ENCODE results near the gene MUC5B. TPM values are rescaled to one million over a fixed set of nuclear protein-coding genes. Genes with fewer than 3 reads are reported as not detected.

The MUC5B gene
- total RNA-seq, 1 experiment from 2014 or later, result 1.6 TPM

DNA sequence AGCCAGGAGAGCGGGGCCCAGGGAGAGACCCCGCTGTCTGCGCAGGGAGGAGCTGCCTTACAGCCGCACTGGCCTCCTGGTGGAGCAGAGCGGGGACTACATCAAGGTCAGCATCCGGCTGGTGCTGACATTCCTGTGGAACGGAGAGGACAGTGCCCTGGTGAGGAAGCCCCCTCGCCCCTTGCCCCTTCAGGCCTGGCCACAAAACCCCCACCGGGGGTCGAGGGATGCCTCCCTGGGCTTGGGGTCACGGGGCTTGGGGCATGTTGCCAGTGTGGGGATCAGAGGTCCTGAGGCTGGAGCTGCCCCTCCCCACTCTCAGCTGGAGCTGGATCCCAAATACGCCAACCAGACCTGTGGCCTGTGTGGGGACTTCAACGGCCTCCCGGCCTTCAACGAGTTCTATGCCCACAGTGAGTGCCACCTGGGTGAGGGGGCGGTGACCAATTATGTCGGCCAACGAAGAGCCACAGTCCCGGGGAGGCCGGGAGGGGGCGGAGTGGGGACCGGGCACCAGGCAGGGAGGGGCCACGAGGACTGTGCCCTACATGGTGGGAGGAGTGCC, 4.2 kb downstream of the MUC5B start (continued):
- TF ChIP-seq EMX1 (CRISPR knock-in tag; IDR thresholded peaks at IDR 0.05) (no peak), GTF2I (CRISPR knock-in tag; conservative IDR thresholded peaks at IDR 0.05) (no peak), JUN (CRISPR knock-in tag; IDR thresholded peaks at IDR 0.05) (no peak), NR1H2 (CRISPR knock-in tag; IDR thresholded peaks at IDR 0.05) (no peak), ZBTB21 (CRISPR knock-in tag; IDR thresholded peaks at IDR 0.05; ENCODE audit: borderline replicate concordance) (no peak), SMAD4 (CRISPR knock-in tag; IDR thresholded peaks at IDR 0.05) (no peak)
- TF ChIP-seq, protein P1, sequence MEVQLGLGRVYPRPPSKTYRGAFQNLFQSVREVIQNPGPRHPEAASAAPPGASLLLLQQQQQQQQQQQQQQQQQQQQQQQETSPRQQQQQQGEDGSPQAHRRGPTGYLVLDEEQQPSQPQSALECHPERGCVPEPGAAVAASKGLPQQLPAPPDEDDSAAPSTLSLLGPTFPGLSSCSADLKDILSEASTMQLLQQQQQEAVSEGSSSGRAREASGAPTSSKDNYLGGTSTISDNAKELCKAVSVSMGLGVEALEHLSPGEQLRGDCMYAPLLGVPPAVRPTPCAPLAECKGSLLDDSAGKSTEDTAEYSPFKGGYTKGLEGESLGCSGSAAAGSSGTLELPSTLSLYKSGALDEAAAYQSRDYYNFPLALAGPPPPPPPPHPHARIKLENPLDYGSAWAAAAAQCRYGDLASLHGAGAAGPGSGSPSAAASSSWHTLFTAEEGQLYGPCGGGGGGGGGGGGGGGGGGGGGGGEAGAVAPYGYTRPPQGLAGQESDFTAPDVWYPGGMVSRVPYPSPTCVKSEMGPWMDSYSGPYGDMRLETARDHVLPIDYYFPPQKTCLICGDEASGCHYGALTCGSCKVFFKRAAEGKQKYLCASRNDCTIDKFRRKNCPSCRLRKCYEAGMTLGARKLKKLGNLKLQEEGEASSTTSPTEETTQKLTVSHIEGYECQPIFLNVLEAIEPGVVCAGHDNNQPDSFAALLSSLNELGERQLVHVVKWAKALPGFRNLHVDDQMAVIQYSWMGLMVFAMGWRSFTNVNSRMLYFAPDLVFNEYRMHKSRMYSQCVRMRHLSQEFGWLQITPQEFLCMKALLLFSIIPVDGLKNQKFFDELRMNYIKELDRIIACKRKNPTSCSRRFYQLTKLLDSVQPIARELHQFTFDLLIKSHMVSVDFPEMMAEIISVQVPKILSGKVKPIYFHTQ (CRISPR knock-in tag; IDR thresholded peaks at IDR 0.05), result no peak
- TF ChIP-seq, protein P2, sequence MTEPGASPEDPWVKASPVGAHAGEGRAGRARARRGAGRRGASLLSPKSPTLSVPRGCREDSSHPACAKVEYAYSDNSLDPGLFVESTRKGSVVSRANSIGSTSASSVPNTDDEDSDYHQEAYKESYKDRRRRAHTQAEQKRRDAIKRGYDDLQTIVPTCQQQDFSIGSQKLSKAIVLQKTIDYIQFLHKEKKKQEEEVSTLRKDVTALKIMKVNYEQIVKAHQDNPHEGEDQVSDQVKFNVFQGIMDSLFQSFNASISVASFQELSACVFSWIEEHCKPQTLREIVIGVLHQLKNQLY (CRISPR knock-in tag; IDR thresholded peaks at IDR 0.05), result no peak
- TF ChIP-seq, protein P3, sequence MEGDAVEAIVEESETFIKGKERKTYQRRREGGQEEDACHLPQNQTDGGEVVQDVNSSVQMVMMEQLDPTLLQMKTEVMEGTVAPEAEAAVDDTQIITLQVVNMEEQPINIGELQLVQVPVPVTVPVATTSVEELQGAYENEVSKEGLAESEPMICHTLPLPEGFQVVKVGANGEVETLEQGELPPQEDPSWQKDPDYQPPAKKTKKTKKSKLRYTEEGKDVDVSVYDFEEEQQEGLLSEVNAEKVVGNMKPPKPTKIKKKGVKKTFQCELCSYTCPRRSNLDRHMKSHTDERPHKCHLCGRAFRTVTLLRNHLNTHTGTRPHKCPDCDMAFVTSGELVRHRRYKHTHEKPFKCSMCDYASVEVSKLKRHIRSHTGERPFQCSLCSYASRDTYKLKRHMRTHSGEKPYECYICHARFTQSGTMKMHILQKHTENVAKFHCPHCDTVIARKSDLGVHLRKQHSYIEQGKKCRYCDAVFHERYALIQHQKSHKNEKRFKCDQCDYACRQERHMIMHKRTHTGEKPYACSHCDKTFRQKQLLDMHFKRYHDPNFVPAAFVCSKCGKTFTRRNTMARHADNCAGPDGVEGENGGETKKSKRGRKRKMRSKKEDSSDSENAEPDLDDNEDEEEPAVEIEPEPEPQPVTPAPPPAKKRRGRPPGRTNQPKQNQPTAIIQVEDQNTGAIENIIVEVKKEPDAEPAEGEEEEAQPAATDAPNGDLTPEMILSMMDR (IDR thresholded peaks at IDR 0.05), result no peak

DNA sequence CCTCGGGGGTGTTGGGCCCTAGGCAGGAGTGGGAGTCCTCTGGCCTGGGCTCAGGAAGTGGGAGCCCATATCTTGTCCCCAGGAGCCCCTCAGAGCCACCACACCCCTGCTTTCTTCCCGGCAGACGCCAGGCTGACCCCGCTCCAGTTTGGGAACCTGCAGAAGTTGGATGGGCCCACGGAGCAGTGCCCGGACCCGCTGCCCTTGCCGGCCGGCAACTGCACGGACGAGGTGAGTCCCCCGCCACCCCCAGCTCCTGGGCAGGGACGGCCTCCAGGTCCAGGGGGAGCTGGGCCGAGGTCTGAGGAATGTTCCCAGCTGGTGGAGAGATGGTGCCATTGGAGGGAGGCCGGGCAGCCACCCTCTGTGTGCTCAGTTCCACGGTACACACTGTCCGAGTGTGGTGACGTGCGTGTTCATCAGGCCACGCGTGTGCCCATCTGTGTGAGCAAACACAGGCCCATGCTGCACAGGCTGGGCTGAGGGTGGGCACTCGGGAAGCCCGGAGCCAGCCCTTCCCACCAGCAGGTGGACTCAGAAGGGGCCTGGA, 4.8 kb downstream of the MUC5B start:
- ChIA-PET POLR2A (no interaction called here), CTCF (interaction anchor here (0.9 to 1.6 kb wide), 9 partner anchors 25 to 286 kb away, joined by 3 to 4 read pairs (median 4); no protein-coding TSS in a partner anchor)
- no peaks in the 10 kb centered on the region for H3K27me3 Mint-ChIP-seq (ENCODE audit: low read depth)
- no peaks in the 10 kb centered on the region for H3K36me3 Mint-ChIP-seq
- no peak for DNase-seq (ENCODE audit: low spot score)
- no peaks in the 10 kb centered on the region for H3K9me3 Mint-ChIP-seq
- TF ChIP-seq ELF4 (CRISPR knock-in tag; IDR thresholded peaks at IDR 0.05; ENCODE audit: low read depth) (no peak), SOX15 (CRISPR knock-in tag; IDR thresholded peaks at IDR 0.05) (no peak), TEAD1 (CRISPR knock-in tag; IDR thresholded peaks at IDR 0.05) (no peak), ZNF219 (CRISPR knock-in tag; IDR thresholded peaks at IDR 0.05; ENCODE audit: borderline replicate concordance) (no peak), GABPB1 (CRISPR knock-in tag; IDR thresholded peaks at IDR 0.05) (no peak), IRF2 (CRISPR knock-in tag; IDR thresholded peaks at IDR 0.05; ENCODE audit: borderline replicate concordance, low read depth) (no peak), ESRRA (CRISPR knock-in tag; IDR thresholded peaks at IDR 0.05; ENCODE audit: borderline replicate concordance) (no peak), RORB (CRISPR knock-in tag; IDR thresholded peaks at IDR 0.05) (no peak), PRRX2 (CRISPR knock-in tag; IDR thresholded peaks at IDR 0.05) (no peak)
- TF ChIP-seq, protein P4, sequence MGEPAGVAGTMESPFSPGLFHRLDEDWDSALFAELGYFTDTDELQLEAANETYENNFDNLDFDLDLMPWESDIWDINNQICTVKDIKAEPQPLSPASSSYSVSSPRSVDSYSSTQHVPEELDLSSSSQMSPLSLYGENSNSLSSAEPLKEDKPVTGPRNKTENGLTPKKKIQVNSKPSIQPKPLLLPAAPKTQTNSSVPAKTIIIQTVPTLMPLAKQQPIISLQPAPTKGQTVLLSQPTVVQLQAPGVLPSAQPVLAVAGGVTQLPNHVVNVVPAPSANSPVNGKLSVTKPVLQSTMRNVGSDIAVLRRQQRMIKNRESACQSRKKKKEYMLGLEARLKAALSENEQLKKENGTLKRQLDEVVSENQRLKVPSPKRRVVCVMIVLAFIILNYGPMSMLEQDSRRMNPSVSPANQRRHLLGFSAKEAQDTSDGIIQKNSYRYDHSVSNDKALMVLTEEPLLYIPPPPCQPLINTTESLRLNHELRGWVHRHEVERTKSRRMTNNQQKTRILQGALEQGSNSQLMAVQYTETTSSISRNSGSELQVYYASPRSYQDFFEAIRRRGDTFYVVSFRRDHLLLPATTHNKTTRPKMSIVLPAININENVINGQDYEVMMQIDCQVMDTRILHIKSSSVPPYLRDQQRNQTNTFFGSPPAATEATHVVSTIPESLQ (CRISPR knock-in tag; IDR thresholded peaks at IDR 0.05), result no peak
- TF ChIP-seq, protein P5, sequence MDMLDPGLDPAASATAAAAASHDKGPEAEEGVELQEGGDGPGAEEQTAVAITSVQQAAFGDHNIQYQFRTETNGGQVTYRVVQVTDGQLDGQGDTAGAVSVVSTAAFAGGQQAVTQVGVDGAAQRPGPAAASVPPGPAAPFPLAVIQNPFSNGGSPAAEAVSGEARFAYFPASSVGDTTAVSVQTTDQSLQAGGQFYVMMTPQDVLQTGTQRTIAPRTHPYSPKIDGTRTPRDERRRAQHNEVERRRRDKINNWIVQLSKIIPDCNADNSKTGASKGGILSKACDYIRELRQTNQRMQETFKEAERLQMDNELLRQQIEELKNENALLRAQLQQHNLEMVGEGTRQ (CRISPR knock-in tag; IDR thresholded peaks at IDR 0.05), result no peak
- TF ChIP-seq, protein P6, sequence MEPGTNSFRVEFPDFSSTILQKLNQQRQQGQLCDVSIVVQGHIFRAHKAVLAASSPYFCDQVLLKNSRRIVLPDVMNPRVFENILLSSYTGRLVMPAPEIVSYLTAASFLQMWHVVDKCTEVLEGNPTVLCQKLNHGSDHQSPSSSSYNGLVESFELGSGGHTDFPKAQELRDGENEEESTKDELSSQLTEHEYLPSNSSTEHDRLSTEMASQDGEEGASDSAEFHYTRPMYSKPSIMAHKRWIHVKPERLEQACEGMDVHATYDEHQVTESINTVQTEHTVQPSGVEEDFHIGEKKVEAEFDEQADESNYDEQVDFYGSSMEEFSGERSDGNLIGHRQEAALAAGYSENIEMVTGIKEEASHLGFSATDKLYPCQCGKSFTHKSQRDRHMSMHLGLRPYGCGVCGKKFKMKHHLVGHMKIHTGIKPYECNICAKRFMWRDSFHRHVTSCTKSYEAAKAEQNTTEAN (CRISPR knock-in tag; IDR thresholded peaks at IDR 0.05), result no peak
- TF ChIP-seq, protein P7, sequence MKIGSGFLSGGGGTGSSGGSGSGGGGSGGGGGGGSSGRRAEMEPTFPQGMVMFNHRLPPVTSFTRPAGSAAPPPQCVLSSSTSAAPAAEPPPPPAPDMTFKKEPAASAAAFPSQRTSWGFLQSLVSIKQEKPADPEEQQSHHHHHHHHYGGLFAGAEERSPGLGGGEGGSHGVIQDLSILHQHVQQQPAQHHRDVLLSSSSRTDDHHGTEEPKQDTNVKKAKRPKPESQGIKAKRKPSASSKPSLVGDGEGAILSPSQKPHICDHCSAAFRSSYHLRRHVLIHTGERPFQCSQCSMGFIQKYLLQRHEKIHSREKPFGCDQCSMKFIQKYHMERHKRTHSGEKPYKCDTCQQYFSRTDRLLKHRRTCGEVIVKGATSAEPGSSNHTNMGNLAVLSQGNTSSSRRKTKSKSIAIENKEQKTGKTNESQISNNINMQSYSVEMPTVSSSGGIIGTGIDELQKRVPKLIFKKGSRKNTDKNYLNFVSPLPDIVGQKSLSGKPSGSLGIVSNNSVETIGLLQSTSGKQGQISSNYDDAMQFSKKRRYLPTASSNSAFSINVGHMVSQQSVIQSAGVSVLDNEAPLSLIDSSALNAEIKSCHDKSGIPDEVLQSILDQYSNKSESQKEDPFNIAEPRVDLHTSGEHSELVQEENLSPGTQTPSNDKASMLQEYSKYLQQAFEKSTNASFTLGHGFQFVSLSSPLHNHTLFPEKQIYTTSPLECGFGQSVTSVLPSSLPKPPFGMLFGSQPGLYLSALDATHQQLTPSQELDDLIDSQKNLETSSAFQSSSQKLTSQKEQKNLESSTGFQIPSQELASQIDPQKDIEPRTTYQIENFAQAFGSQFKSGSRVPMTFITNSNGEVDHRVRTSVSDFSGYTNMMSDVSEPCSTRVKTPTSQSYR (CRISPR knock-in tag; IDR thresholded peaks at IDR 0.05), result no peak
- TF ChIP-seq, protein P8, sequence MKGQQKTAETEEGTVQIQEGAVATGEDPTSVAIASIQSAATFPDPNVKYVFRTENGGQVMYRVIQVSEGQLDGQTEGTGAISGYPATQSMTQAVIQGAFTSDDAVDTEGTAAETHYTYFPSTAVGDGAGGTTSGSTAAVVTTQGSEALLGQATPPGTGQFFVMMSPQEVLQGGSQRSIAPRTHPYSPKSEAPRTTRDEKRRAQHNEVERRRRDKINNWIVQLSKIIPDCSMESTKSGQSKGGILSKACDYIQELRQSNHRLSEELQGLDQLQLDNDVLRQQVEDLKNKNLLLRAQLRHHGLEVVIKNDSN (CRISPR knock-in tag; IDR thresholded peaks at IDR 0.05), result no peak
- no peak overlapping the region for H3K4me3 Mint-ChIP-seq
- peaks cover 3% of the 10 kb centered on the region for H3K4me1 Mint-ChIP-seq
- no peak for ATAC-seq
- no peak overlapping the region for H3K27ac Mint-ChIP-seq

All from WTC11 (cell line).